WTC11 (cell line): Measurements from ENCODE around the gene R3HDM4.

Experiments
- ATF1 ChIP-seq: sonication (generic); formaldehyde crosslinking; IDR thresholded peaks from 2 replicates; pipeline ENCODE4 v1.8.1; 2023; ENCODE audit warnings: mild to moderate bottlenecking, moderate library complexity, missing genetic modification reagents
- ATF2 ChIP-seq: sonication (generic); formaldehyde crosslinking; IDR thresholded peaks from 2 replicates; pipeline ENCODE4 v1.8.1; 2022; ENCODE audit warnings: low read depth, missing genetic modification reagents, borderline replicate concordance
- ATF3 ChIP-seq: sonication (generic); formaldehyde crosslinking; conservative IDR thresholded peaks from 2 replicates; pipeline ENCODE4 v1.8.1; 2022; ENCODE audit warnings: mild to moderate bottlenecking, missing genetic modification reagents
- CBFB ChIP-seq: sonication (generic); formaldehyde crosslinking; IDR thresholded peaks from 2 replicates; pipeline ENCODE4 v1.8.1; 2022; ENCODE audit warnings: mild to moderate bottlenecking, low read depth, missing genetic modification reagents
- CREB1 ChIP-seq: sonication (generic); formaldehyde crosslinking; IDR thresholded peaks from 2 replicates; pipeline ENCODE4 v1.8.0; 2023; ENCODE audit warnings: mild to moderate bottlenecking, missing genetic modification reagents
- CREM ChIP-seq: sonication (generic); formaldehyde crosslinking; IDR thresholded peaks from 2 replicates; pipeline ENCODE4 v1.8.1; 2022; ENCODE audit warnings: mild to moderate bottlenecking, missing genetic modification reagents, moderate library complexity
- CTCF ChIP-seq: fragments of 200-600 bp; IDR thresholded peaks from 2 replicates; pipeline ENCODE4 v1.8.0; 2022; ENCODE audit warnings: antibody characterized with exemption
- HMGA2 ChIP-seq: fragments of 250-450 bp; sonication (Bioruptor Pico); IDR thresholded peaks from 2 replicates; pipeline ENCODE4 v1.4.0; 2021; ENCODE audit warnings: mild to moderate bottlenecking, moderate library complexity
- JUN ChIP-seq: sonication (generic); formaldehyde crosslinking; IDR thresholded peaks from 2 replicates; pipeline ENCODE4 v1.8.0; 2023; ENCODE audit warnings: mild to moderate bottlenecking, missing genetic modification reagents
- MAX ChIP-seq: sonication (generic); formaldehyde crosslinking; IDR thresholded peaks from 2 replicates; pipeline ENCODE4 v1.8.0; 2022; ENCODE audit warnings: mild to moderate bottlenecking, missing genetic modification reagents
- MXD4 ChIP-seq: fragments of 250-450 bp; sonication (Bioruptor Pico); IDR thresholded peaks from 2 replicates; pipeline ENCODE4 v1.8.0; 2021; ENCODE audit warnings: mild to moderate bottlenecking, moderate library complexity, borderline replicate concordance
- NR1H2 ChIP-seq: sonication (generic); formaldehyde crosslinking; IDR thresholded peaks from 2 replicates; pipeline ENCODE4 v1.9.0; 2021; ENCODE audit warnings: mild to moderate bottlenecking, moderate library complexity, missing genetic modification reagents
- TEAD4 ChIP-seq: sonication (generic); formaldehyde crosslinking; IDR thresholded peaks from 2 replicates; pipeline ENCODE4 v1.8.0; 2022; ENCODE audit warnings: mild to moderate bottlenecking, missing genetic modification reagents
- ZBTB43 ChIP-seq: sonication (generic); formaldehyde crosslinking; IDR thresholded peaks from 2 replicates; pipeline ENCODE4 v1.8.1; 2023; ENCODE audit warnings: mild to moderate bottlenecking, missing genetic modification reagents

GRCh38 chr19:953445-954271 lies 40.6 kb upstream of the R3HDM4 start:
- TF ChIP-seq CTCF = no peak
- TF ChIP-seq ATF3 = no peak
- no peak for TF ChIP-seq ZBTB43 (CRISPR knock-in tag)
- TF ChIP-seq MAX (CRISPR knock-in tag) = no peak
- TF ChIP-seq CBFB (CRISPR knock-in tag) = no peak
- TF ChIP-seq CREM = no peak
- TF ChIP-seq ATF2 = no peak
- no peak for TF ChIP-seq TEAD4
- TF ChIP-seq HMGA2 = no peak
- no peak for TF ChIP-seq NR1H2 (CRISPR knock-in tag)
- TF ChIP-seq JUN (CRISPR knock-in tag) = no peak
- no peak for TF ChIP-seq CREB1 (CRISPR knock-in tag)
- no peak for TF ChIP-seq ATF1
- TF ChIP-seq MXD4 = no peak
